SK-N-SH (cell line): ENCODE measurements around the gene ACLY. TPM values are rescaled to one million over a fixed set of nuclear protein-coding genes. Genes with fewer than 3 reads are reported as not detected.

Experiments
- CTCF ChIA-PET: fragments of 300-600, 350-600 bp; formaldehyde crosslinking; extraction: SDS; loops from one replicate; lab custom pipeline; 2021; lab: Yijun Ruan, JAX
- POLR2A ChIA-PET: fragments of 350-600 bp; sonication (Branson Sonifier 250); formaldehyde crosslinking; extraction: SDS; loops from one replicate; lab custom pipeline; 2020; ENCODE audit warnings: antibody characterized with exemption, inconsistent platforms; lab: Yijun Ruan, JAX
- DNase-seq: peaks from one replicate; pipeline ENCODE4 v3.0.0; 2012
- H2AFZ ChIP-seq: fragments of 200-600 bp; sonication (generic); 2 replicates; pipeline ENCODE4 v1.8.1; 2016; ENCODE audit warnings: antibody characterized with exemption, mild to moderate bottlenecking, low read depth
- H3F3A ChIP-seq: fragments of 200-600 bp; sonication (generic); replicated peaks from 2 replicates; pipeline ENCODE3; 2016; ENCODE audit warnings: antibody characterized with exemption, mild to moderate bottlenecking; ENCODE audit not compliant: insufficient read depth
- H3K27ac ChIP-seq, 2 experiments: fragments of 200-500 bp in 1 of 2; fragments of 200-600 bp in 1 of 2; sonication (Bioruptor generic) in 1 of 2; sonication (generic), shearing (Covaris generic) in 1 of 2; 2 replicates each; pipeline versions ENCODE4 v1.5.1 to v1.6.1; 2014 to 2016; ENCODE audit warnings: low read depth in 2 of 2, inconsistent platforms in 1 of 2, low read length in 1 of 2, mild to moderate bottlenecking in 1 of 2, mixed read lengths in 1 of 2
- H3K27me3 ChIP-seq: fragments of 200-600 bp; sonication (generic), shearing (Covaris generic); 2 replicates; pipeline ENCODE4 v1.6.1; 2016; ENCODE audit warnings: mixed run types; ENCODE audit not compliant: insufficient read depth
- H3K36me3 ChIP-seq, 2 experiments: fragments of 200-500 bp in 1 of 2; fragments of 200-600 bp in 1 of 2; sonication (Bioruptor generic) in 1 of 2; sonication (generic) in 1 of 2; replicated peaks in 1 of 2; 2 replicates each; pipeline versions ENCODE3 to v1.5.1; 2014 to 2016; ENCODE audit warnings: low read length in 1 of 2, mild to moderate bottlenecking in 1 of 2; ENCODE audit not compliant: insufficient read depth in 2 of 2, control insufficient read depth in 1 of 2
- H3K4me1 ChIP-seq, 2 experiments: fragments of 200-500 bp in 1 of 2; fragments of 200-600 bp in 1 of 2; sonication (Bioruptor generic) in 1 of 2; sonication (generic), shearing (Covaris generic) in 1 of 2; 2 replicates each; pipeline versions ENCODE4 v1.5.1 to v1.6.1; 2014 to 2016; ENCODE audit warnings: low read depth in 1 of 2, low read length in 1 of 2, mixed run types in 1 of 2; ENCODE audit not compliant: insufficient read depth in 2 of 2, control insufficient read depth in 1 of 2
- H3K4me2 ChIP-seq: fragments of 200-600 bp; sonication (generic), shearing (Covaris generic); 2 replicates; pipeline ENCODE4 v1.6.1; 2017; ENCODE audit warnings: mixed run types
- H3K4me3 ChIP-seq, 2 experiments: fragments of 200-500 bp in 1 of 2; fragments of 200-600 bp in 1 of 2; sonication (Bioruptor generic) in 1 of 2; sonication (generic), shearing (Covaris generic) in 1 of 2; 2 replicates each; pipeline versions ENCODE4 v1.5.1 to v1.8.1; 2014 to 2016; ENCODE audit warnings: low read depth in 2 of 2, inconsistent platforms in 1 of 2, low read length in 1 of 2, mild to moderate bottlenecking in 1 of 2, mixed read lengths in 1 of 2, moderate library complexity in 1 of 2
- H3K79me2 ChIP-seq: fragments of 200-600 bp; sonication (generic); 2 replicates; pipeline ENCODE4 v1.8.1; 2017; ENCODE audit warnings: mild to moderate bottlenecking; ENCODE audit not compliant: insufficient read depth
- H3K9ac ChIP-seq: fragments of 200-600 bp; sonication (generic); 2 replicates; pipeline ENCODE4 v1.6.1; 2017; ENCODE audit warnings: mixed run types
- H3K9me2 ChIP-seq: fragments of 200-600 bp; sonication (generic); 2 replicates; pipeline ENCODE4 v1.6.1; 2017; ENCODE audit warnings: mixed run types
- H3K9me3 ChIP-seq: fragments of 200-600 bp; sonication (generic); 2 replicates; pipeline ENCODE4 v1.6.1; 2017; ENCODE audit warnings: mixed run types, mild to moderate bottlenecking, moderate library complexity
- H4K20me1 ChIP-seq: fragments of 200-600 bp; sonication (generic); 2 replicates; pipeline ENCODE4 v1.6.1; 2017; ENCODE audit warnings: mild to moderate bottlenecking, mixed run types; ENCODE audit not compliant: insufficient read depth
- CHD2 ChIP-seq: fragments of 150-350 bp; IDR thresholded peaks from 2 replicates; pipeline ENCODE4 v1.6.1; 2018; ENCODE audit warnings: low read length; ENCODE audit not compliant: partially characterized antibody
- FOSL2 ChIP-seq: IDR thresholded peaks from 2 replicates; pipeline ENCODE4 v1.4.0; 2012; ENCODE audit warnings: low read depth, mild to moderate bottlenecking, moderate library complexity, borderline replicate concordance
- GABPA ChIP-seq: IDR thresholded peaks from 2 replicates; pipeline ENCODE4 v1.4.0; 2012; ENCODE audit warnings: low read depth, mild to moderate bottlenecking
- POLR2AphosphoS5 ChIP-seq: IDR thresholded peaks from 2 replicates; pipeline ENCODE4 v1.6.1; 2012; ENCODE audit warnings: low read depth, low read length
- RFX5 ChIP-seq: IDR thresholded peaks from 2 replicates; pipeline ENCODE4 v1.6.1; 2012; ENCODE audit warnings: mild to moderate bottlenecking, improper control_type of control experiment, low read length
- RXRA ChIP-seq: IDR thresholded peaks from 2 replicates; pipeline ENCODE4 v1.4.0; 2012; ENCODE audit warnings: low read depth, mild to moderate bottlenecking, borderline replicate concordance
- SMC3 ChIP-seq: IDR thresholded peaks from 2 replicates; pipeline ENCODE4 v1.6.1; 2012; ENCODE audit warnings: low read depth, low read length, improper control_type of control experiment
- TAF1 ChIP-seq: IDR thresholded peaks from 2 replicates; pipeline ENCODE4 v1.6.1; 2012; ENCODE audit warnings: low read depth, mild to moderate bottlenecking, low read length, moderate library complexity, borderline replicate concordance
- TCF12 ChIP-seq: IDR thresholded peaks from 2 replicates; pipeline ENCODE4 v1.4.0; 2012
- WGBS: methylation state at CpG from one replicate; pipeline ENCODE4 v1.1.6; 2017; ENCODE audit warnings: low lambda C conversion rate; 5-methylcytosine and 5-hydroxymethylcytosine counted together
- polyA plus RNA-seq, 3 experiments: library from polyadenylated mRNA; depleted of rRNA; stranded (reverse); fragments of >200 nt; gene quantifications; 2 replicates each; pipeline ENCODE4 v1.2.3, GENCODE V29; 2012
- TF ChIP-seq, protein P1 (sequence below): fragments of 150-350 bp; IDR thresholded peaks from 2 replicates; pipeline ENCODE4 v1.6.1; 2016; ENCODE audit warnings: mild to moderate bottlenecking, low read depth, low read length
- TF ChIP-seq, protein P2 (sequence below): IDR thresholded peaks from 2 replicates; pipeline ENCODE4 v1.4.0; 2012; ENCODE audit warnings: low read depth, borderline replicate concordance
- TF ChIP-seq, protein P3 (sequence below): IDR thresholded peaks from 2 replicates; pipeline ENCODE4 v1.4.0; 2012; ENCODE audit warnings: low read depth
- TF ChIP-seq, protein P4 (sequence below): fragments of 200-600 bp; sonication (generic); IDR thresholded peaks from 2 replicates; pipeline ENCODE4 v1.6.1; 2017; ENCODE audit warnings: antibody characterized with exemption, mild to moderate bottlenecking, moderate library complexity

Gene ACLY
- polyA plus RNA-seq, 1 of the 3 experiments (the other 2 are of a cell fraction) = 163 TPM

DNA sequence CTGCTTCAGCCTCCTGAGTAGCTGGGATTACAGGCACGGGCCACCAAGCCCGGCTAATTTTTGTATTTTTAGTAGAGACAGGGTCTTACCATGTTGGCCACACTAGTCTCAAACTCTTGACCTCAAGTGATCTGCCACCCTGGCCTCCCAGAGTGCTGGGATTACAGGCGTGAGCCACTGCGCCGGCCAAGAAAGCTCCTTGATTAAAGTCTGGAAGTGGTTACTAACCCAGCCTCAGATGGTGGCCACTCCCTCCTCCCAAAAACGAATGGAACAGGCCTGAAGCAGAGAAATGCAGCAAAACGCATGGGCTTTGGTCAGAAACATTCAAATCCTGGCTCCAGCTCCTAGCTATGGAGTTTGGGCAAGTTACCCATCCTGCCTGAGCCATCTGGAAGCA lies 94.7 kb downstream of the ACLY start:
- CTCF ChIA-PET = interaction anchor here (1.0 kb wide), 2 partner anchors 12 to 240 kb away, joined by 3 to 5 read pairs; partner anchors contain the start of gene P3H4
- Histone ChIP-seq H4K20me1 (no peaks in the 10 kb centered on the region), H3K9me2 (no peaks in the 10 kb centered on the region), H3K9me3 (no peaks in the 10 kb centered on the region), H3K27me3 (no peaks in the 10 kb centered on the region), H3K4me2 (no peak overlapping the region), H3K27ac (no peak overlapping the region), H3F3A (peaks cover 9% of the 10 kb centered on the region), H3K36me3 (peaks cover 3 to 32% of the 10 kb centered on the region in 2 experiments), H3K79me2 (no peaks in the 10 kb centered on the region)
- POLR2A ChIA-PET = interaction anchor here (0.5 to 1.2 kb wide), 2 partner anchors 9 to 20 kb away, joined by 3 read pairs; no protein-coding TSS in a partner anchor
- no peak for TF ChIP-seq CHD2
- TF ChIP-seq TCF12 = no peak
- TF ChIP-seq, protein P1, sequence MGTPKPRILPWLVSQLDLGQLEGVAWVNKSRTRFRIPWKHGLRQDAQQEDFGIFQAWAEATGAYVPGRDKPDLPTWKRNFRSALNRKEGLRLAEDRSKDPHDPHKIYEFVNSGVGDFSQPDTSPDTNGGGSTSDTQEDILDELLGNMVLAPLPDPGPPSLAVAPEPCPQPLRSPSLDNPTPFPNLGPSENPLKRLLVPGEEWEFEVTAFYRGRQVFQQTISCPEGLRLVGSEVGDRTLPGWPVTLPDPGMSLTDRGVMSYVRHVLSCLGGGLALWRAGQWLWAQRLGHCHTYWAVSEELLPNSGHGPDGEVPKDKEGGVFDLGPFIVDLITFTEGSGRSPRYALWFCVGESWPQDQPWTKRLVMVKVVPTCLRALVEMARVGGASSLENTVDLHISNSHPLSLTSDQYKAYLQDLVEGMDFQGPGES = no peak
- TF ChIP-seq FOSL2 = no peak
- TF ChIP-seq, protein P2, sequence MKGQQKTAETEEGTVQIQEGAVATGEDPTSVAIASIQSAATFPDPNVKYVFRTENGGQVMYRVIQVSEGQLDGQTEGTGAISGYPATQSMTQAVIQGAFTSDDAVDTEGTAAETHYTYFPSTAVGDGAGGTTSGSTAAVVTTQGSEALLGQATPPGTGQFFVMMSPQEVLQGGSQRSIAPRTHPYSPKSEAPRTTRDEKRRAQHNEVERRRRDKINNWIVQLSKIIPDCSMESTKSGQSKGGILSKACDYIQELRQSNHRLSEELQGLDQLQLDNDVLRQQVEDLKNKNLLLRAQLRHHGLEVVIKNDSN = no peak
- TF ChIP-seq, protein P3, sequence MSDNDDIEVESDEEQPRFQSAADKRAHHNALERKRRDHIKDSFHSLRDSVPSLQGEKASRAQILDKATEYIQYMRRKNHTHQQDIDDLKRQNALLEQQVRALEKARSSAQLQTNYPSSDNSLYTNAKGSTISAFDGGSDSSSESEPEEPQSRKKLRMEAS = no peak
- no peak for TF ChIP-seq SMC3
- no peak for TF ChIP-seq RXRA
- no peak for TF ChIP-seq GABPA
- no peak for TF ChIP-seq TAF1
- TF ChIP-seq, all 33 proteins: peak for 0
- Histone ChIP-seq H3K9ac (no peak overlapping the region), H2AFZ (no peak overlapping the region), H3K4me1 (no peaks in the 10 kb centered on the region), H3K4me3 (no peak overlapping the region)
- WGBS = 87% methylated on average over 6 of the region's 7 CpGs
- DNase-seq = no peak

DNA sequence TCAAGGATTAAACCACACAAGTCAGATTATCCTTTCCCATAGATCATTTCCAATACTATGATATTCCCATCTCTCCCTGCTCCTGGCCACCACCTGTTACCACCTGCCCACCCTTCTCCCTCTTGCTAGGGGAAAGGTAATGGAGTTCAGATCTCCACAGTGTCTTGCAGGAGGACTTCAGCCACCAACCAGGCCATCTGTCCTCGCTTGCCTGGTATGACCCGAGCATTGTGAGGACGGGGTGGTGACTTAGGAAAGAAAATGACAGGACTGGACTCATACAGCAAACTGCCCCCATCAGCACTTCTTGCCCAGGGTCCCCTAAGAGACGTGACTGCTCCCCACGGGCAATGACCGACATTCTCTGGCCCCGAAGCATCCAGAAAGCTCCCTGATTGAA lies 95.2 kb downstream of the ACLY start:
- H3K4me1 ChIP-seq = no peaks in the 10 kb centered on the region
- H3K9me2 ChIP-seq = no peaks in the 10 kb centered on the region
- no peak overlapping the region for H3K4me2 ChIP-seq
- no peaks in the 10 kb centered on the region for H3K9me3 ChIP-seq
- H3K27ac ChIP-seq = no peak overlapping the region
- H3K36me3 ChIP-seq = peaks cover 3 to 32% of the 10 kb centered on the region in 2 experiments
- no peaks in the 10 kb centered on the region for H3K79me2 ChIP-seq
- no peak overlapping the region for H3K4me3 ChIP-seq
- H3K27me3 ChIP-seq = no peaks in the 10 kb centered on the region
- 93% methylated on average over 7 of the region's 7 CpGs for WGBS
- no peak overlapping the region for H2AFZ ChIP-seq
- no peak for DNase-seq
- TF ChIP-seq, protein P1 = no peak
- TF ChIP-seq TAF1 (no peak), POLR2AphosphoS5 (no peak), SMC3 (no peak), RFX5 (no peak)
- TF ChIP-seq, protein P4, sequence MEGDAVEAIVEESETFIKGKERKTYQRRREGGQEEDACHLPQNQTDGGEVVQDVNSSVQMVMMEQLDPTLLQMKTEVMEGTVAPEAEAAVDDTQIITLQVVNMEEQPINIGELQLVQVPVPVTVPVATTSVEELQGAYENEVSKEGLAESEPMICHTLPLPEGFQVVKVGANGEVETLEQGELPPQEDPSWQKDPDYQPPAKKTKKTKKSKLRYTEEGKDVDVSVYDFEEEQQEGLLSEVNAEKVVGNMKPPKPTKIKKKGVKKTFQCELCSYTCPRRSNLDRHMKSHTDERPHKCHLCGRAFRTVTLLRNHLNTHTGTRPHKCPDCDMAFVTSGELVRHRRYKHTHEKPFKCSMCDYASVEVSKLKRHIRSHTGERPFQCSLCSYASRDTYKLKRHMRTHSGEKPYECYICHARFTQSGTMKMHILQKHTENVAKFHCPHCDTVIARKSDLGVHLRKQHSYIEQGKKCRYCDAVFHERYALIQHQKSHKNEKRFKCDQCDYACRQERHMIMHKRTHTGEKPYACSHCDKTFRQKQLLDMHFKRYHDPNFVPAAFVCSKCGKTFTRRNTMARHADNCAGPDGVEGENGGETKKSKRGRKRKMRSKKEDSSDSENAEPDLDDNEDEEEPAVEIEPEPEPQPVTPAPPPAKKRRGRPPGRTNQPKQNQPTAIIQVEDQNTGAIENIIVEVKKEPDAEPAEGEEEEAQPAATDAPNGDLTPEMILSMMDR = no peak
- TF ChIP-seq, all 33 proteins: peak for 0
- ChIA-PET CTCF (interaction anchor here (1.0 kb wide), 2 partner anchors 12 to 240 kb away, joined by 3 to 5 read pairs; partner anchors contain the start of gene P3H4), POLR2A (interaction anchor here (0.5 to 1.2 kb wide), 2 partner anchors 9 to 20 kb away, joined by 3 read pairs; no protein-coding TSS in a partner anchor)
- Histone ChIP-seq H4K20me1 (no peaks in the 10 kb centered on the region), H3K9ac (no peak overlapping the region), H3F3A (peaks cover 9% of the 10 kb centered on the region)
